ENCODE measurements around the gene ARHGDIB. TPM values are rescaled to one million over a fixed set of nuclear protein-coding genes. Genes with fewer than 3 reads are reported as not detected.

ARHGDIB gene
- total and polyA plus RNA-seq, 10 of the 15 experiments (the other 5 are each of a cell fraction or from before 2014, with no cell fraction given), result 796 to 2,849 (median 1,346) TPM

DNA sequence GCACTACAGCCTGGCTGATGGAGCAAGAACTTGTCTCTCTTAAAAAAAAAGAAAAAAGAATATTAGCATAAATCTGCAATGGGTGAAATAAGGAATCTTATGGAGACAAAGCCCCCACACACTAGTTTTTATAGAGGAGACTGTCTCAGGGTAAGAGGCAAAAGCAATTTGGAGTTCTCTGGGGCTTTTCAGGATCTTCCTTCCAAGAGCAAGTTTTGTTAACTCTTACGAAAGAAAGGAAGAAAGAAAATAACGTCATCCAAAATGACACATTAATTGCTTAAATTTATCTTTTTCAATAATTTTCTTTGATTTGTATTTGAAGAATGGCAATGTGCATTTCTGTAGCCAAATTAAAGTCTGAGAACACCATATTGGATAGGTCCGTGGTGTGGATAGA lies 15.3 kb upstream of the ARHGDIB start (continued):
- TF ChIP-seq, protein P1, sequence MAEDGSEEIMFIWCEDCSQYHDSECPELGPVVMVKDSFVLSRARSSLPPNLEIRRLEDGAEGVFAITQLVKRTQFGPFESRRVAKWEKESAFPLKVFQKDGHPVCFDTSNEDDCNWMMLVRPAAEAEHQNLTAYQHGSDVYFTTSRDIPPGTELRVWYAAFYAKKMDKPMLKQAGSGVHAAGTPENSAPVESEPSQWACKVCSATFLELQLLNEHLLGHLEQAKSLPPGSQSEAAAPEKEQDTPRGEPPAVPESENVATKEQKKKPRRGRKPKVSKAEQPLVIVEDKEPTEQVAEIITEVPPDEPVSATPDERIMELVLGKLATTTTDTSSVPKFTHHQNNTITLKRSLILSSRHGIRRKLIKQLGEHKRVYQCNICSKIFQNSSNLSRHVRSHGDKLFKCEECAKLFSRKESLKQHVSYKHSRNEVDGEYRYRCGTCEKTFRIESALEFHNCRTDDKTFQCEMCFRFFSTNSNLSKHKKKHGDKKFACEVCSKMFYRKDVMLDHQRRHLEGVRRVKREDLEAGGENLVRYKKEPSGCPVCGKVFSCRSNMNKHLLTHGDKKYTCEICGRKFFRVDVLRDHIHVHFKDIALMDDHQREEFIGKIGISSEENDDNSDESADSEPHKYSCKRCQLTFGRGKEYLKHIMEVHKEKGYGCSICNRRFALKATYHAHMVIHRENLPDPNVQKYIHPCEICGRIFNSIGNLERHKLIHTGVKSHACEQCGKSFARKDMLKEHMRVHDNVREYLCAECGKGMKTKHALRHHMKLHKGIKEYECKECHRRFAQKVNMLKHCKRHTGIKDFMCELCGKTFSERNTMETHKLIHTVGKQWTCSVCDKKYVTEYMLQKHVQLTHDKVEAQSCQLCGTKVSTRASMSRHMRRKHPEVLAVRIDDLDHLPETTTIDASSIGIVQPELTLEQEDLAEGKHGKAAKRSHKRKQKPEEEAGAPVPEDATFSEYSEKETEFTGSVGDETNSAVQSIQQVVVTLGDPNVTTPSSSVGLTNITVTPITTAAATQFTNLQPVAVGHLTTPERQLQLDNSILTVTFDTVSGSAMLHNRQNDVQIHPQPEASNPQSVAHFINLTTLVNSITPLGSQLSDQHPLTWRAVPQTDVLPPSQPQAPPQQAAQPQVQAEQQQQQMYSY (CRISPR knock-in tag; IDR thresholded peaks at IDR 0.05), result no peak
- TF ChIP-seq, protein P2, sequence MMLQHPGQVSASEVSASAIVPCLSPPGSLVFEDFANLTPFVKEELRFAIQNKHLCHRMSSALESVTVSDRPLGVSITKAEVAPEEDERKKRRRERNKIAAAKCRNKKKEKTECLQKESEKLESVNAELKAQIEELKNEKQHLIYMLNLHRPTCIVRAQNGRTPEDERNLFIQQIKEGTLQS (IDR thresholded peaks at IDR 0.05; ENCODE audit: borderline replicate concordance, extremely low read depth, low read depth, low read length), result no peak
- no peak for TF ChIP-seq KAT2A (conservative IDR thresholded peaks at IDR 0.05; ENCODE audit: control insufficient read depth, low read depth, low read length)

DNA sequence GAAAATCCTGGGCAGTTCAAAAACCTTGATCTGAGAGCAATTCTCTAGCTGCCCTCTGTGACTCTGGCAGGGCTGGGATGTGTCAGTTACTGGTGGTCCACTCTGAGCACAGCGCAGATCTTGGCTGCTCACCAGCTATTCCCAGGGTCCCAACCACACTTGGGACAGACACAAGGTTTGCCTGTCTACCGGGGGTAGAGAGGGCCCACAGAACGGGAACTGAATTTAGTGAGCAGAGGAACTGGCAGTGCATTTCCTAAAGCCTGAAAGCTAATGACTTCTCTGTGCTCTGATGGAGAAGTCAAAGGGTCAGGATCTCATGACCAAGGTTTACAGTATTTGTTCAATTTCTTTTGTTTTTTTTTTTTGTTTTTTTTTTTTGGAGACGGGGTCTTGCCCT lies 14.1 kb upstream of the ARHGDIB start:
- in situ Hi-C loops (cut with MboI), result no loop called here
- H3K4me3 ChIP-seq, result no peak overlapping the region
- no peaks in the 10 kb centered on the region for H3K27me3 ChIP-seq (replicated peaks in 1 of 2; ENCODE audit: control insufficient read depth in 2 of 2, insufficient read depth in 2 of 2, low read length in 1 of 2)
- intact Hi-C loops (cut with micrococcal nuclease; ENCODE audit: unreplicated experiment), result no loop called here
- ChIA-PET SMC1A (ENCODE audit: uncharacterized antibody, unreplicated experiment) (interaction anchor here (0.8 kb wide), 1 partner anchor 20 kb away, joined by 4 read pairs; no protein-coding TSS in a partner anchor), RAD21 (ENCODE audit: unreplicated experiment) (no interaction called here), POLR2A (interaction anchor here (0.6 kb wide), 1 partner anchor 518 kb away, joined by 4 read pairs; no protein-coding TSS in a partner anchor), CTCF (interaction anchor here (0.7 kb wide), 1 partner anchor 562 kb away, joined by 3 read pairs; no protein-coding TSS in a partner anchor)
- no peak overlapping the region for H2AFZ ChIP-seq (ENCODE audit: control insufficient read depth, low read depth, low read length)
- H3K9ac ChIP-seq (ENCODE audit: control insufficient read depth, insufficient read depth, low read length), result no peak overlapping the region
- H3K4me2 ChIP-seq (ENCODE audit: control insufficient read depth, insufficient read depth), result no peak overlapping the region
- H3K4me1 ChIP-seq (ENCODE audit: control insufficient read depth, insufficient read depth, low read length), result no peaks in the 10 kb centered on the region
- H3K27ac ChIP-seq (ENCODE audit: control insufficient read depth, insufficient read depth), result no peak overlapping the region
- H3K36me3 ChIP-seq (ENCODE audit: control insufficient read depth in 2 of 2, insufficient read depth in 2 of 2, low read length in 1 of 2), result no peaks in the 10 kb centered on the region
- H4K20me1 ChIP-seq (ENCODE audit: control insufficient read depth, insufficient read depth), result no peaks in the 10 kb centered on the region
- WGBS (ENCODE audit: insufficient coverage, insufficient replicate concordance, low lambda C conversion rate, missing lambda C conversion rate), result 58% methylated on average over 3 of the region's 4 CpGs
- ATAC-seq (no peak), DNase-seq (ENCODE audit: low read depth, low spot score) (no peak), FAIRE-seq (no peak)
- H3K9me3 ChIP-seq (replicated peaks; ENCODE audit: control insufficient read depth, insufficient read depth, low read length), result no peaks in the 10 kb centered on the region; the same call in 2 of the 3 replicates
- BruUV-seq (replicated peaks), result no TSS peak
- H3K79me2 ChIP-seq (ENCODE audit: control insufficient read depth, insufficient read depth, low read length), result no peaks in the 10 kb centered on the region
- no peak for TF ChIP-seq MTA2 (IDR thresholded peaks at IDR 0.05; ENCODE audit: low read depth)
- TF ChIP-seq, protein P3, sequence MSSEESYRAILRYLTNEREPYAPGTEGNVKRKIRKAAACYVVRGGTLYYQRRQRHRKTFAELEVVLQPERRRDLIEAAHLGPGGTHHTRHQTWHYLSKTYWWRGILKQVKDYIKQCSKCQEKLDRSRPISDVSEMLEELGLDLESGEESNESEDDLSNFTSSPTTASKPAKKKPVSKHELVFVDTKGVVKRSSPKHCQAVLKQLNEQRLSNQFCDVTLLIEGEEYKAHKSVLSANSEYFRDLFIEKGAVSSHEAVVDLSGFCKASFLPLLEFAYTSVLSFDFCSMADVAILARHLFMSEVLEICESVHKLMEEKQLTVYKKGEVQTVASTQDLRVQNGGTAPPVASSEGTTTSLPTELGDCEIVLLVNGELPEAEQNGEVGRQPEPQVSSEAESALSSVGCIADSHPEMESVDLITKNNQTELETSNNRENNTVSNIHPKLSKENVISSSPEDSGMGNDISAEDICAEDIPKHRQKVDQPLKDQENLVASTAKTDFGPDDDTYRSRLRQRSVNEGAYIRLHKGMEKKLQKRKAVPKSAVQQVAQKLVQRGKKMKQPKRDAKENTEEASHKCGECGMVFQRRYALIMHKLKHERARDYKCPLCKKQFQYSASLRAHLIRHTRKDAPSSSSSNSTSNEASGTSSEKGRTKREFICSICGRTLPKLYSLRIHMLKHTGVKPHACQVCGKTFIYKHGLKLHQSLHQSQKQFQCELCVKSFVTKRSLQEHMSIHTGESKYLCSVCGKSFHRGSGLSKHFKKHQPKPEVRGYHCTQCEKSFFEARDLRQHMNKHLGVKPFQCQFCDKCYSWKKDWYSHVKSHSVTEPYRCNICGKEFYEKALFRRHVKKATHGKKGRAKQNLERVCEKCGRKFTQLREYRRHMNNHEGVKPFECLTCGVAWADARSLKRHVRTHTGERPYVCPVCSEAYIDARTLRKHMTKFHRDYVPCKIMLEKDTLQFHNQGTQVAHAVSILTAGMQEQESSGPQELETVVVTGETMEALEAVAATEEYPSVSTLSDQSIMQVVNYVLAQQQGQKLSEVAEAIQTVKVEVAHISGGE (CRISPR knock-in tag; IDR thresholded peaks at IDR 0.05), result no peak
- TF ChIP-seq, protein P4, sequence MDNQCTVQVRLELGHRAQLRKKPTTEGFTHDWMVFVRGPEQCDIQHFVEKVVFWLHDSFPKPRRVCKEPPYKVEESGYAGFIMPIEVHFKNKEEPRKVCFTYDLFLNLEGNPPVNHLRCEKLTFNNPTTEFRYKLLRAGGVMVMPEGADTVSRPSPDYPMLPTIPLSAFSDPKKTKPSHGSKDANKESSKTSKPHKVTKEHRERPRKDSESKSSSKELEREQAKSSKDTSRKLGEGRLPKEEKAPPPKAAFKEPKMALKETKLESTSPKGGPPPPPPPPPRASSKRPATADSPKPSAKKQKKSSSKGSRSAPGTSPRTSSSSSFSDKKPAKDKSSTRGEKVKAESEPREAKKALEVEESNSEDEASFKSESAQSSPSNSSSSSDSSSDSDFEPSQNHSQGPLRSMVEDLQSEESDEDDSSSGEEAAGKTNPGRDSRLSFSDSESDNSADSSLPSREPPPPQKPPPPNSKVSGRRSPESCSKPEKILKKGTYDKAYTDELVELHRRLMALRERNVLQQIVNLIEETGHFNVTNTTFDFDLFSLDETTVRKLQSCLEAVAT (IDR thresholded peaks at IDR 0.05), result no peak
- TF ChIP-seq KLF5 (IDR thresholded peaks at IDR 0.05; ENCODE audit: partially characterized antibody), result no peak
- TF ChIP-seq SIX5 (IDR thresholded peaks at IDR 0.05; ENCODE audit: low read depth, low read length, severe bottlenecking), result no peak
- no peak for TF ChIP-seq HDGF (IDR thresholded peaks at IDR 0.05)
- TF ChIP-seq IKZF2 (IDR thresholded peaks at IDR 0.05), result no peak

Measured in GM12878 (cell line).